Activated CD4-positive, alpha-beta memory T cell treated with anti-CD3 and anti-CD28 coated beads for 36 hours (primary cell): ENCODE measurements around the gene NDOR1. TPM values are rescaled to one million over a fixed set of nuclear protein-coding genes. Genes with fewer than 3 reads are reported as not detected.
"Not testable (repeated sequence)": the region's sequence is repeated elsewhere in the genome, so short reads cannot be mapped to it uniquely, and the experiment has no call there.

ENCODE experiments used
- CTCF ChIA-PET: fragments of 350-600 bp; sonication (Branson Sonifier 250); formaldehyde crosslinking; loops from one replicate; lab custom pipeline; 2021; ENCODE audit warnings: antibody characterized with exemption, inconsistent platforms; lab: Charles Lee
- POLR2A ChIA-PET: fragments of 350-600 bp; sonication (Branson Sonifier 250); formaldehyde crosslinking; loops from one replicate; lab custom pipeline; 2021; ENCODE audit warnings: antibody characterized with exemption; lab: Charles Lee
- DNase-seq: peaks from one replicate; pipeline ENCODE4 v3.0.0-alpha.2; 2020
- H3K27ac Mint-ChIP-seq: one replicate; pipeline ENCODE4 v1.8.0; 2021; ENCODE audit warnings: mixed read lengths
- H3K27me3 Mint-ChIP-seq: one replicate; pipeline ENCODE4 v1.8.0; 2021; ENCODE audit warnings: mixed read lengths
- H3K36me3 Mint-ChIP-seq: one replicate; pipeline ENCODE4 v1.8.0; 2021; ENCODE audit warnings: mixed read lengths
- H3K4me1 Mint-ChIP-seq: one replicate; pipeline ENCODE4 v1.8.0; 2021; ENCODE audit warnings: low read depth, mixed read lengths
- H3K4me3 Mint-ChIP-seq: one replicate; pipeline ENCODE4 v1.8.0; 2021; ENCODE audit warnings: mild to moderate bottlenecking, mixed read lengths
- H3K9me3 Mint-ChIP-seq: one replicate; pipeline ENCODE4 v1.8.0; 2021; ENCODE audit warnings: mixed read lengths
- intact Hi-C: fragments of 100-400 bp; cut with micrococcal nuclease; formaldehyde crosslinking; loops from one replicate; pipeline ENCODE4 v1.15.1; 2023
- total RNA-seq, 2 experiments: library from RNA; stranded (reverse); gene quantifications; one replicate each; pipeline ENCODE4 v1.2.3, GENCODE V29; 2021

The NDOR1 gene
- total RNA-seq, 2 experiments from 2014 or later, result 29.4 to 31.3 TPM

DNA sequence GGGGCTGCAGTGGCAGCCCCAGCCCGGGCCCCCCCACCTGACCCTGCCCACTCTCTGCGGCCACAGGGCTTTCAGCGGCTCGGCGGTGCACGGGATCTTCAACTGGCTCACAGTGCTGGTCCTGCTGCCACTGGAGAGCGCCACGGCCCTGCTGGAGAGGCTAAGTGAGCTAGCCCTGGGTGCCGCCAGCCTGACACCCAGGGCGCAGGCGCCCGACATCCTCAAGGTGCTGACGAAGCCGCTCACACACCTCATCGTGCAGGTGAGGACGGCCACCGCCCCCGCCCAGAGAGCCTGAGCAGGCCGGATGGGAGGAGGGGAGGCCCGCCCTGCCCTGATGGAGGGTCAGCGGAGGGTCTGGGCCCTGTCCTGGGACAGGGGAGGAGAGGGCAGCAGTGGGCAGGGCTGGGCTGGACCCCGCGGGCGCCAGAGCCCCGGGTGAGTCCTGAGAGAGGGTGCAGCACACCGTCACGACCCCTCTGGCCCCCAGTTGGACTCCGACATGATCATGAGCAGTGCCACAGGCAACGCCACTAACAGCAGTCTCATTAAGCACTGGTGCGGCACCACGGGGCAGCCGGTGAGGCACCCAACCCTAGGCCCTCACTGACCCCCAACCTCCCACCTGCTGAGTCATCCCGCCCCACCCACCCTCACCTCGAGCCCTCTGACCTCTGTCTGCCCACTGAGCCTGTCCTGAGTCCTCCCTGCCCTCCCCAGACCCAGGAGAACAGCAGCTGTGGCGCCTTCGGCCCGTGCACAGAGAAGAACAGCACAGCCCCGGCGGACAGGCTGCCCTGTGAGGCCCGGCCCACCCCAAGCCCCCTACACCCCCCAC lies 27.9 kb downstream of the NDOR1 start:
- Mint-ChIP-seq H3K27ac (no peak overlapping the region), H3K36me3 (no peaks in the 10 kb centered on the region), H3K4me1 (peaks cover 3% of the 10 kb centered on the region), H3K4me3 (no peak overlapping the region), H3K27me3 (peaks cover 11% of the 10 kb centered on the region), H3K9me3 (no peaks in the 10 kb centered on the region)
- ChIA-PET CTCF (no interaction called here), POLR2A (no interaction called here)
- no peak for DNase-seq
- intact Hi-C loops, result no loop called here

DNA sequence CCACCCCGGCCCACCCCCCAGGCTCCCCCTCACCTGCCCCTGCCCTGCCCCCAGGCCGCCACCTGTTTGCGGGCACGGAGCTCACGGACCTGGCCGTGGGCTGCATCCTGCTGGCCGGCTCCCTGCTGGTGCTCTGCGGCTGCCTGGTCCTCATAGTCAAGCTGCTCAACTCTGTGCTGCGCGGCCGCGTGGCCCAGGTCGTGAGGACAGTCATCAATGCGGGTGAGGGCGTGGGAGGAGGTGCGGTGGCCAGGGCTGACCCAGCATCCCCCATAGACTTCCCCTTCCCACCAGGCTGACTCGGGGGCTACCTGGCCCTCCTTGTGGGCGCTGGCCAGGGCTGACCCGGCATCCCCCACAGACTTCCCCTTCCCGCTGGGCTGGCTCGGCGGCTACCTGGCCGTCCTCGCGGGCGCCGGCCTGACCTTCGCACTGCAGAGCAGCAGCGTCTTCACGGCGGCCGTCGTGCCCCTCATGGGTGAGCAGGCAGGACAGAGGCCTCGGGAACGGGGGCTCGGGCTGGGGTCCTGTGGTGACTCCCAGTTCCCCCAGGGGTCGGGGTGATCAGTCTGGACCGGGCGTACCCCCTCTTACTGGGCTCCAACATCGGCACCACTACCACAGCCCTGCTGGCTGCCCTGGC lies 28.7 kb downstream of the NDOR1 start:
- Mint-ChIP-seq H3K36me3 (no peaks in the 10 kb centered on the region), H3K9me3 (no peaks in the 10 kb centered on the region), H3K4me3 (no peak overlapping the region), H3K27me3 (peaks cover 11% of the 10 kb centered on the region), H3K27ac (no peak overlapping the region), H3K4me1 (peaks cover 9% of the 10 kb centered on the region)
- intact Hi-C loops, result no loop called here
- ChIA-PET CTCF (interaction anchor here (0.6 to 1.4 kb wide), 2 partner anchors 25 to 33 kb away, joined by 3 read pairs; partner anchors contain the start of gene TPRN), POLR2A (no interaction called here)
- no peak for DNase-seq

- Mint-ChIP-seq H3K4me3 (no peak overlapping the region), H3K9me3 (no peaks in the 10 kb centered on the region), H3K27me3 (peaks cover 11% of the 10 kb centered on the region), H3K27ac (peak overlapping the region; percentile 18), H3K4me1 (peaks cover 9% of the 10 kb centered on the region), H3K36me3 (no peaks in the 10 kb centered on the region)
- intact Hi-C loops, result no loop called here
- POLR2A ChIA-PET, result no interaction called here
- CTCF ChIA-PET, result interaction anchor here (0.6 to 2.0 kb wide), 4 partner anchors 13 to 34 kb away, joined by 3 to 5 read pairs (median 3); partner anchors contain the start of gene TPRN
- no peak for DNase-seq
Measured at GRCh38 chr9:137234758-137235423, 29.4 kb downstream of the NDOR1 start.

- Mint-ChIP-seq H3K4me1 (peaks cover 9% of the 10 kb centered on the region), H3K4me3 (no peak overlapping the region), H3K9me3 (no peaks in the 10 kb centered on the region), H3K27ac (peak overlapping the region; percentile 18), H3K36me3 (no peaks in the 10 kb centered on the region), H3K27me3 (peaks cover 9% of the 10 kb centered on the region)
- intact Hi-C loops, result no loop called here
- ChIA-PET CTCF (interaction anchor here (1.0 to 2.5 kb wide), 21 partner anchors 10 to 470 kb away, joined by 3 to 54 read pairs (median 6); partner anchors contain the start of genes ANAPC2, CYSRT1, MAN1B1 and NDOR1), POLR2A (interaction anchor here (1.0 kb wide), 1 partner anchor 149 kb away, joined by 4 read pairs; the partner anchor contains the start of gene MAN1B1)
- DNase-seq, result no peak
Measured at GRCh38 chr9:137235424-137236237, 30.1 kb downstream of the NDOR1 start.

- Mint-ChIP-seq H3K4me1 (peaks cover 9% of the 10 kb centered on the region), H3K9me3 (no peaks in the 10 kb centered on the region), H3K4me3 (no peak overlapping the region), H3K27me3 (peaks cover 8% of the 10 kb centered on the region), H3K27ac (no peak overlapping the region), H3K36me3 (peaks cover 4% of the 10 kb centered on the region)
- DNase-seq, result peak; percentile 93
- ChIA-PET POLR2A (interaction anchor here (0.6 to 1.0 kb wide), 3 partner anchors 48 to 150 kb away, joined by 3 to 4 read pairs (median 4); partner anchors contain the start of genes ANAPC2, MAN1B1 and SSNA1), CTCF (interaction anchor here (0.6 to 2.5 kb wide), 50 partner anchors 9 to 531 kb away, joined by 3 to 54 read pairs (median 4); partner anchors contain the start of genes ANAPC2, CYSRT1, MAN1B1 and NDOR1)
- intact Hi-C loops, result no loop called here
Measured at GRCh38 chr9:137236238-137236935, 30.9 kb downstream of the NDOR1 start.

- peaks cover 5% of the 10 kb centered on the region for H3K36me3 Mint-ChIP-seq
- H3K9me3 Mint-ChIP-seq, result no peaks in the 10 kb centered on the region
- CTCF ChIA-PET, result interaction anchor here (0.6 to 2.5 kb wide), 49 partner anchors 8 to 531 kb away, joined by 3 to 54 read pairs (median 4); partner anchors contain the start of genes ANAPC2, CYSRT1, MAN1B1 and NDOR1
- DNase-seq, result no peak
- POLR2A ChIA-PET, result interaction anchor here (0.6 to 1.0 kb wide), 2 partner anchors 49 to 150 kb away, joined by 4 read pairs; partner anchors contain the start of genes ANAPC2, MAN1B1 and SSNA1
- intact Hi-C loops, result no loop called here
- H3K4me3 Mint-ChIP-seq, result no peak overlapping the region
- peaks cover 8% of the 10 kb centered on the region for H3K27me3 Mint-ChIP-seq
- H3K27ac Mint-ChIP-seq, result no peak overlapping the region
- peaks cover 9% of the 10 kb centered on the region for H3K4me1 Mint-ChIP-seq
Measured at GRCh38 chr9:137236936-137237421, 31.5 kb downstream of the NDOR1 start.

DNA sequence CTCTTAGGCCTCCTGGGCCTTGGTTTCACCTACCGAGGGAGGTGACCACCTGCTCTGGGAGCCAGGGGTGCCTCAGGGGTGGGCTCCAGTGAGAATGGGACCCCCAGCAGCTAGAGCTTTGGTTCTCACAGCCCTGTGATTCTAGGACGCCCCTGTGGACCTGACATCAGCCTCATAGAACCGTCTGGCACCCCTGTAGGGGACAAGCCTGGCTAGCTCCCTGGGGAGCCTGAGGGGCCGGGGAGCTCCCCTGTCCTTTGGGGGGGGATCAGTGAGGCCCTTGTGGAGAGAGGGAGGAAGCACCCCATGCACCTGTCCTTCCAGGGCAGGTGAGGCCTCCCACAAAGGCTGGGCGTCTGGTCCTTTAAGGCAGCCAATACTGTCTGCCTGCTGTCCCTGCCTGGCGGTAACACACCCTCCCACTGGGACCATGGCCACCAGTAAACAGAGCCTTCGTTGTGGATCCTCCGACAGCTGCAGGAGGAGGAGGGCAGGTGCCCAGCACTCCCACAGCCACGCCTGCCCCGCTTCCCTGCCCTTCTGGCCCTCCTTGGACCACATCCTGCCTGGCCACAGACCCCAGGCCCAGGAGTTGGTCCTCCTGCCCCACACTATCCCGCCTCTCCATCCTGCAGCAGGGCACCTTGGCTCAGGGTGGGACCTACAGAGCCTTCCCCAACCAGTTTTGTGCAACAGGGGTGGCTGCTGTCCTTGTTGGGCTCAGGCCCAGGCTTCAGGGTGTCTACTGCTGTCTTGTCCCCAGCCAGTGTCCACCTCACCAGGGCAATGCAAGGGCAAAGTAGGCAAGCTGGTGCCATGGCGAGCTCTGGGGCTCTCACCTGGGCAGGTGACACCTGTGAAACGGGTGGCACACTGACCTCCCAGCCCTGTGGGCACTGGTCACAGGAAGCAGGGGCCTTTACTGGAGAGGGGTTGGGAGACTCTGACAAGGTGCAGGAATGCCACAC lies 32.5 kb downstream of the NDOR1 start:
- no peak for DNase-seq
- Mint-ChIP-seq H3K4me1 (peaks cover 18% of the 10 kb centered on the region), H3K27ac (no peak overlapping the region), H3K27me3 (peaks cover 8% of the 10 kb centered on the region), H3K4me3 (no peak overlapping the region), H3K9me3 (no peaks in the 10 kb centered on the region), H3K36me3 (peaks cover 16% of the 10 kb centered on the region)
- intact Hi-C loops, result no loop called here
- ChIA-PET POLR2A (no interaction called here), CTCF (interaction anchor here (1.1 to 3.9 kb wide), 10 partner anchors 15 to 191 kb away, joined by 3 to 22 read pairs (median 8); partner anchors contain the start of genes CYSRT1, NELFB, RNF208 and TOR4A)

DNA sequence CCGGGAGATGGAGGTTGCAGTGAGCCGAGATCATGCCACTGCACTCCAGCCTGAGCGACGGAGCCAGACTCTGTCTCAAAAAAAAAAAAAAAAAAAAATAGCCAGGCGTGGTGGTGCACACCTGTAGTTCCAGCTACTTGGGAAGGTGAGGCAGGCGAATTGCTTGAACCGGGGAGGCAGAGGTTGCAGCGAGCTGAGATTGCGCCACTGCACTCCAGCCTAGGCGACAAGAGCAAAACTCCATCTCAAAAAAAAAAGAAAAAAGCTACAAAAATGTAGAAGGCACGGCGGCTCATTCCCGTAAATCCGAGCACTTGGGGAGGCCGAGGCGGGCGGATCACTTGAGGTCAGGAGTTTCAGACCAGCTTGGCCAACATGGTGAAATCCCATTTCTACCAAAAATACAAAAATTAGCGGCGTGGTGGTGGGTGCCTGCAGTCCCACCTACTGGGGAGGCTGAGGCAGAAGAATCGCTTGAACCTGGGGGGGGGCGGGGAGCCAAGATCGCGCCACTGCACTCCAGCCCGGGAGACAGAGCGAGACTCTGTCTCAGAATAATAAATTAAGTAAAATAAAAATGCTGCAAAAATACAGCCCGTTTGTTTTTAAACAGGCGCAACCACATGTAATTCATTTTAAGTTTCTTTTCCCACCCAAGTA lies 34.2 kb downstream of the NDOR1 start:
- DNase-seq, H3K27me3 Mint-ChIP-seq, H3K9me3 Mint-ChIP-seq: not testable (repeated sequence)
- ChIA-PET POLR2A (interaction anchor here (1.2 to 4.5 kb wide), 9 partner anchors 11 to 170 kb away, joined by 3 to 65 read pairs (median 13); partner anchors contain the start of genes ANAPC2, CYSRT1, MAN1B1 and NELFB), CTCF (interaction anchor here (0.7 to 3.9 kb wide), 15 partner anchors 9 to 210 kb away, joined by 3 to 22 read pairs (median 5); partner anchors contain the start of genes ANAPC2, CYSRT1, MAN1B1 and RNF208)
- H3K36me3 Mint-ChIP-seq, result peaks cover 26% of the 10 kb centered on the region
- intact Hi-C loops, result loop anchor here (1.0 to 5.0 kb wide), 6 partner anchors 16 to 447 kb away; partner anchors contain the start of genes ANAPC2, NELFB, SSNA1 and TMEM141
- H3K4me1 Mint-ChIP-seq, result peaks cover 21% of the 10 kb centered on the region
- H3K4me3 Mint-ChIP-seq, result peak overlapping the region; percentile 70
- peak overlapping the region; percentile 69 for H3K27ac Mint-ChIP-seq
